Parathyroid adenoma (tissue), 2 donors: ENCODE results near the gene ZNF280B.
"Not testable (repeated sequence)": the region's sequence is repeated elsewhere in the genome, so short reads cannot be mapped to it uniquely, and the experiment has no call there.

Source experiments
- H2AFZ ChIP-seq: fragments of 300-600 bp; sonication (generic); one replicate; pipeline ENCODE4 v1.7.0; 2017; ENCODE audit warnings: antibody characterized with exemption, mild to moderate bottlenecking
- H3K27ac ChIP-seq: fragments of 300-600 bp; sonication (generic); one replicate; pipeline ENCODE4 v1.7.0; 2017
- H3K27me3 ChIP-seq: fragments of 300-600 bp; sonication (generic); one replicate; pipeline ENCODE4 v1.7.0; 2017; ENCODE audit warnings: low read length; ENCODE audit not compliant: control insufficient read depth, insufficient read depth
- H3K36me3 ChIP-seq: fragments of 300-600 bp; sonication (generic); one replicate; pipeline ENCODE4 v1.7.0; 2017; ENCODE audit warnings: low read length; ENCODE audit not compliant: control insufficient read depth, insufficient read depth
- H3K4me1 ChIP-seq: fragments of 300-600 bp; sonication (generic); one replicate; pipeline ENCODE4 v1.7.0; 2017; ENCODE audit warnings: control low read depth
- H3K4me2 ChIP-seq: fragments of 300-600 bp; sonication (generic); one replicate; pipeline ENCODE4 v1.7.0; 2017; ENCODE audit warnings: low read length
- H3K4me3 ChIP-seq: fragments of 300-600 bp; sonication (generic); one replicate; pipeline ENCODE4 v1.7.0; 2017; ENCODE audit warnings: low read depth, low read length
- H3K79me2 ChIP-seq: fragments of 300-600 bp; sonication (generic); one replicate; pipeline ENCODE4 v1.7.0; 2017; ENCODE audit warnings: control low read depth
- H3K9ac ChIP-seq: fragments of 300-600 bp; sonication (generic); one replicate; pipeline ENCODE4 v1.7.0; 2017; ENCODE audit warnings: mild to moderate bottlenecking
- H3K9me3 ChIP-seq: fragments of 300-600 bp; sonication (generic); one replicate; pipeline ENCODE4 v1.7.0; 2017; ENCODE audit warnings: low read length; ENCODE audit not compliant: control insufficient read depth
- TF ChIP-seq, protein P1 (sequence below): fragments of 300-600 bp; sonication (generic); IDR thresholded peaks from one replicate; pipeline ENCODE4 v1.7.0; 2017; ENCODE audit warnings: antibody characterized with exemption, mild to moderate bottlenecking
- donor health status: primary hyperparathyroidism.

The ZNF280B gene

DNA sequence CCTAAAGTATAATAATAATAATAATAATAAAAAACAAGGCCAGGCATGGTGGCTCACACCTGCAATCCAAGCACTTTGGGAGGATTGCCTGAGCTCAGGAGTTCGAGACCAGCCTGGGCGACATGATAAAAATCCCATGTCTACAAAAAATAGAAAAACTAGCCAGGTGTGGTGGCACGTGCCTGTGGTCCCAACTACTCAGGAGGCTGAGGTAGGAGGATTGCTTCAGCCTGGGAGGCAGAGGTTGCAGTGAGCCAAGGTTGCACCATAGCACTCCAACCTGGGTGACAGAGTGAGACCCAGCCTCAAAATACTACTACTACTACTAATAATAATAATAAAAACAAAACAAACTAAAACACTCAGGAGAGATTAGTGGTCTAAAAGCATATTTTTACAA lies 27.1 kb upstream of the ZNF280B start:
- H3K4me2 ChIP-seq = no peak overlapping the region
- no peak overlapping the region for H3K4me3 ChIP-seq
- H3K9me3 ChIP-seq = no peaks in the 10 kb centered on the region
- no peak overlapping the region for H3K9ac ChIP-seq
- H3K4me1 ChIP-seq = no peaks in the 10 kb centered on the region
- no peaks in the 10 kb centered on the region for H3K27me3 ChIP-seq
- H3K27ac ChIP-seq = no peak overlapping the region
- no peaks in the 10 kb centered on the region for H3K36me3 ChIP-seq
- TF ChIP-seq, protein P1, sequence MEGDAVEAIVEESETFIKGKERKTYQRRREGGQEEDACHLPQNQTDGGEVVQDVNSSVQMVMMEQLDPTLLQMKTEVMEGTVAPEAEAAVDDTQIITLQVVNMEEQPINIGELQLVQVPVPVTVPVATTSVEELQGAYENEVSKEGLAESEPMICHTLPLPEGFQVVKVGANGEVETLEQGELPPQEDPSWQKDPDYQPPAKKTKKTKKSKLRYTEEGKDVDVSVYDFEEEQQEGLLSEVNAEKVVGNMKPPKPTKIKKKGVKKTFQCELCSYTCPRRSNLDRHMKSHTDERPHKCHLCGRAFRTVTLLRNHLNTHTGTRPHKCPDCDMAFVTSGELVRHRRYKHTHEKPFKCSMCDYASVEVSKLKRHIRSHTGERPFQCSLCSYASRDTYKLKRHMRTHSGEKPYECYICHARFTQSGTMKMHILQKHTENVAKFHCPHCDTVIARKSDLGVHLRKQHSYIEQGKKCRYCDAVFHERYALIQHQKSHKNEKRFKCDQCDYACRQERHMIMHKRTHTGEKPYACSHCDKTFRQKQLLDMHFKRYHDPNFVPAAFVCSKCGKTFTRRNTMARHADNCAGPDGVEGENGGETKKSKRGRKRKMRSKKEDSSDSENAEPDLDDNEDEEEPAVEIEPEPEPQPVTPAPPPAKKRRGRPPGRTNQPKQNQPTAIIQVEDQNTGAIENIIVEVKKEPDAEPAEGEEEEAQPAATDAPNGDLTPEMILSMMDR = no peak
- no peak overlapping the region for H2AFZ ChIP-seq
- no peaks in the 10 kb centered on the region for H3K79me2 ChIP-seq

DNA sequence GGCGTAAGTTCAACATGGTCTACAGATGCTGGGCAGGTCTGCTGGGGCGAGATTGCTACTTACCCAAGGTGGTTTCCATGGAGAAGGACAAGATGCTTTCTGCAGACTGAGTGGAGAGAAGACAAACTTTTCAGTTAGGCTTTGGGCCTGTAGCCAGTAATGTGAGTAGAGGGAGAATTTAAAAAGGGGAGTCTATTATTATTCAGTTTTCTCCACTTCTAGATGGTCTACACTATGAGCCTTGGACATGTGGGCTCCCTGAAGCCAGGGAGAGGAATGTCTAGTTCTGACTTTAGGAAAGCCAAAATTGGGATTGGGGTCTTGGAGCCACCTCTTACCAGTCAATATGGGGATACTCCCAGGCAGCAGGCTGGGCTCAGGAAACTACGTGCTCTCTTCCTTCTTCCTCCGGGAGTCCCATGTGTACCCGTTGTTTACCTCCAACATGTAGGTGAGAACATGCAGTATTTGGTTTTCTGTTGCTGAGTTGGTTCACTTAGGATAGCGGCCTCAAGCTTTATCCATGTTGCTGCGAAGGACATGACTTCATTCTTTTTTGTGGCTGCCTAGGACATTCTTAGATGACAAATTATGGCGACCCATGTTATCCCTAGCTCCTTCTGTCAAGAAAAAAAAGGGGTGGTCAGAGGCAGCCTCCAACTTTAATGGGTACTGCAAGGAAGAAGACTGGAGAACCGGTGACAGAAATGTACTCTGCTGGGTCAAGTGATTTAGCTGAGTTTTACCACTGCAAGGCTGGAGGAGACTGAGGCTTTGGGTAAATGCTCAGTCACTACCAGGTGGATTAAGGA lies 26.3 kb upstream of the ZNF280B start:
- no peak overlapping the region for H3K4me3 ChIP-seq

DNA sequence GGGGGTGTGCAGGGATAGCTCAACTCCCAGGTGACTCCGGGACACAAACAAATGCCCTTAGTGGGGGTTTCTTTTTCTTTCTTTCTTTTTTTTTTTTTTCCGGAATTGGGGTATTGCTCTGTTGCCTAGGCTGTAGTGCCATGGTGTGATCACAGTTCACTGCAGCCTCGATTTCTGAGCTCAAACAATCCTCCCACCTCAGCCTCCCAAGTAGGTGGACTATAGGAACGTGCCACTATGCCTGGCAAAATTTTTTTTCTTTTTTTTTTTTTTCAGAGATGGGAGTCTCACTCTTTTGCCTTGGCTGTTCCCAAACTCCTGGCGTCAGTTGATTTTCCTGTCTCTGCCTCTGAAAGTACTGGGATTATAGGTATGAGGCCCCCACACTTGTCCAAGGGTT lies 25.3 kb upstream of the ZNF280B start:
- no peak overlapping the region for H2AFZ ChIP-seq
- no peaks in the 10 kb centered on the region for H3K4me1 ChIP-seq
- no peaks in the 10 kb centered on the region for H3K27me3 ChIP-seq
- no peaks in the 10 kb centered on the region for H3K36me3 ChIP-seq
- H3K27ac ChIP-seq = no peak overlapping the region
- no peaks in the 10 kb centered on the region for H3K79me2 ChIP-seq
- H3K9me3 ChIP-seq = no peaks in the 10 kb centered on the region
- TF ChIP-seq, protein P1 = no peak
- no peak overlapping the region for H3K4me2 ChIP-seq
- no peak overlapping the region for H3K9ac ChIP-seq
- no peak overlapping the region for H3K4me3 ChIP-seq

More for the DNA sequence above, 26.3 kb upstream of the ZNF280B start:
- H3K9me3 ChIP-seq = no peaks in the 10 kb centered on the region
- no peak overlapping the region for H3K27ac ChIP-seq
- H3K79me2 ChIP-seq = no peaks in the 10 kb centered on the region
- H3K4me1 ChIP-seq = no peaks in the 10 kb centered on the region
- no peak overlapping the region for H2AFZ ChIP-seq
- no peak overlapping the region for H3K9ac ChIP-seq
- H3K27me3 ChIP-seq = no peaks in the 10 kb centered on the region
- H3K4me2 ChIP-seq = no peak overlapping the region
- no peaks in the 10 kb centered on the region for H3K36me3 ChIP-seq
- TF ChIP-seq, protein P1 = no peak

DNA sequence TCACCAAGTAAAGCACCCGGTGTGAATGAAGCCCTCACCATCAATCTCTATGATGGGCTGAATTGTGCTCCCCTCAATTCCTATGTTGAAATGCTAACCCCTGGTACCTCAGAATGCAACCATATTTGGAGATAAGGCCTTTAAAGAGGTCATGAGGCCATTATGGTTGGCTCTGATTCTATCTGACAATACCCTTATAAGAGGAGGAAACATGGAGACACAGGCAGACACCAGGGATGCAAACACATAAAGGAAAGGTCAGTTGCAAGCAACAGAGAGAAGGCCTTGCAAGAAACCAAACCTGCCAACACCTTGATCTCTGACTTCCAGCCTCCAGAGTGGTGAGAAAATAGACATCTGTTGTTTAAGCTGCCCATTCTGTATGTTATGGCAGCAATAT lies 24.9 kb upstream of the ZNF280B start:
- Histone ChIP-seq H3K9me3 (no peaks in the 10 kb centered on the region), H3K36me3 (no peaks in the 10 kb centered on the region), H3K79me2 (no peaks in the 10 kb centered on the region)

DNA sequence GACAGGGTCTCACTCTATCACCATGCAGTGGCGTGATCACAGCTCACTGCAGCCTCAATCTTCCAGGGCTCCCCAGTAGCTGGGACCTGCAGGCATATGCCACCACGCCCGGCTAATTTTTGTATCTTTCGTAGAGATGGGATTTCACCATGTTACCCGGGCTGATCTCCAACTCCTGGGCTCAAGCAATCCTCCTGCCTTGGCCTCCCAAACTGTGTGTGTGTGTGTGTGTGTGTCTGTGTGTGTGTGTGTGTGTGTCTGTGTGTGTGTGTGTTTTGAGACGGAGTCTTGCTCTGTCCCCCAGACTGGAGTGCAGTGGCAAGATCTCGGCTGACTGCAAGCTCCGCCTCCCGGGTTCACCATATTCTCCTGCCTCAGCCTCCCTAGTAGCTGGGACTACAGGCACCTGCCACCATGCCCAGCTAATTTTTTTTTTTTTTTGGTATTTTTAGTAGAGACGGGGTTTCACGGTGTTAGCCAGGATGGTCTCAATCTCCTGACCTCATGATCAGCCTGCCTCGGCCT lies 24.1 kb upstream of the ZNF280B start:
- not testable (repeated sequence) for H3K79me2 ChIP-seq, H3K36me3 ChIP-seq, H3K4me3 ChIP-seq, H3K9ac ChIP-seq, H3K27me3 ChIP-seq, H3K9me3 ChIP-seq, H3K27ac ChIP-seq, H3K4me1 ChIP-seq, H3K4me2 ChIP-seq, H2AFZ ChIP-seq

More for the DNA sequence above, 24.9 kb upstream of the ZNF280B start:
- Histone ChIP-seq H3K27me3 (no peaks in the 10 kb centered on the region), H3K4me3 (no peak overlapping the region), H3K9ac (no peak overlapping the region), H3K27ac (no peak overlapping the region), H3K4me2 (no peak overlapping the region), H3K4me1 (no peaks in the 10 kb centered on the region), H2AFZ (no peak overlapping the region)
- TF ChIP-seq, protein P1 = no peak
